ENCODE results near the gene MSI2.

The MSI2 gene

DNA sequence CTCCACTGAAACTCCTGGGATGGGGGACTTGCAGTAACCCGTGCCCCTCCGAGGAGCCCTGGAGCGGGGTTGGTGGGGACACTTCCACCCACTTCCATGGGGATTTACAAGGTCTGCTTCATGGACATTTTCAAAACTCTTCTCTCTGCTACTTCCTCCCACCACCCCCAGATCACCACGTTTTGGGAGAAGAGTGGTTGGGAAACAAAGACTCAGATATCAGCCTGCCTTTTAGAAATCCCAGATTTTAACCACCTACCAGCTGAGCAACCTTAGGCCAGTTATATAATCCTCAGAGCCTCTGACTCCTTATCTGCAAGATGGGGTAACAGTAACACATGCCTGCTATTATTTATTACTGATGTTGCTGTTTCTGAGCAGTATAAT is 304.0 kb downstream of the MSI2 start:
- TF ChIP-seq SUZ12 (IDR thresholded peaks at IDR 0.05) (no peak), FOXM1 (IDR thresholded peaks at IDR 0.05; ENCODE audit: borderline replicate concordance) (no peak), TARDBP (IDR thresholded peaks at IDR 0.05) (no peak), ZNF384 (IDR thresholded peaks at IDR 0.05) (no peak), FOXA1 (IDR thresholded peaks at IDR 0.05) (no peak), SP1 (IDR thresholded peaks at IDR 0.05) (no peak), ARNT (IDR thresholded peaks at IDR 0.05) (no peak)
- POLR2A ChIA-PET, result interaction anchor here (0.5 to 1.6 kb wide), 2 partner anchors 15 to 18 kb away, joined by 3 read pairs; no protein-coding TSS in a partner anchor
- DNase-seq (ENCODE audit: extremely low spot score), result no peak
- CTCF ChIA-PET, result no interaction called here

DNA sequence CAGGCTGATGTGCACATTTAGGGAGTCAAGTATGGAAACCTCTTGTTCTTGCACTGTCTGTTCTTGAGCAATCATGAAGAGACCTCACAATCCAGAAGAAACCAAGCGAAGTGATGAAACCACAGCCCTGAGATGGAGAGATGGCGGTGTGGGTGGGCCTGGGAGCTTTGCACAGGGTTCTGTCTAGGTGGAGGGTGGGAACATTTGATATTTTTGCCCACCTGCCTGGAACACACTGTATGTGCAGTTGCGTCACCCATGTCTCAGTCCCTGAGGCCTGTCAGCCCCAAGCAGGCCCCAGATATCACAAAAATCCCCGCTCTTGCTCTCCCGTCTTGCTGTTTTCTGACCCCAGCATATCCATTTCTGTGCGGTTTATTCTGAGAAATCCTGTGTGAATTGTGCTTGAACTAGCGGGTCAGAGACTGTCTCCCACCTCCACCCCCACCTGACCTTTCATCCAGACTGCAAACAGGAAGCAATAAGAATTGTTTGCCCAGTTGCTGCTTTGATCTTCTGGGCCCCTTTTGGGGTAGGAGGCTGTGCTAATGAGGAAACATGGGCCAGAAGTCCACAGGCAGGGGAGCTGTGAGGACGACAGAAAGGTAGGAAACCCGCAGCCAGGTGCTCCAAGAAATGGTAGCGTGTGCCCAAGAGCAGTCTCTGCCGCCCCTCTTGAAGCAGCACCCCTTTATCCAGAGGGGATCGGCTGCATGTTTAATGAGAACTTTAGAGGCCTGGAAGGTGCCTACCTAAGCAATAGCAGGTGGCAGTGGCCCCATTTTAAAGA is 304.9 kb downstream of the MSI2 start:
- no peak for TF ChIP-seq ELF4 (IDR thresholded peaks at IDR 0.05)
- no peak for TF ChIP-seq FOXM1 (IDR thresholded peaks at IDR 0.05; ENCODE audit: borderline replicate concordance)
- no peak for TF ChIP-seq L3MBTL2 (conservative IDR thresholded peaks at IDR 0.05)
- TF ChIP-seq CTBP1 (IDR thresholded peaks at IDR 0.05; ENCODE audit: borderline replicate concordance), result no peak
- no peak for TF ChIP-seq LEF1 (IDR thresholded peaks at IDR 0.05; ENCODE audit: borderline replicate concordance)
- TF ChIP-seq, protein P1, sequence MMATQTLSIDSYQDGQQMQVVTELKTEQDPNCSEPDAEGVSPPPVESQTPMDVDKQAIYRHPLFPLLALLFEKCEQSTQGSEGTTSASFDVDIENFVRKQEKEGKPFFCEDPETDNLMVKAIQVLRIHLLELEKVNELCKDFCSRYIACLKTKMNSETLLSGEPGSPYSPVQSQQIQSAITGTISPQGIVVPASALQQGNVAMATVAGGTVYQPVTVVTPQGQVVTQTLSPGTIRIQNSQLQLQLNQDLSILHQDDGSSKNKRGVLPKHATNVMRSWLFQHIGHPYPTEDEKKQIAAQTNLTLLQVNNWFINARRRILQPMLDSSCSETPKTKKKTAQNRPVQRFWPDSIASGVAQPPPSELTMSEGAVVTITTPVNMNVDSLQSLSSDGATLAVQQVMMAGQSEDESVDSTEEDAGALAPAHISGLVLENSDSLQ (IDR thresholded peaks at IDR 0.05), result no peak
- no peak for TF ChIP-seq FOXK2 (IDR thresholded peaks at IDR 0.05)
- no peak for TF ChIP-seq HDGF (IDR thresholded peaks at IDR 0.05; ENCODE audit: borderline replicate concordance)
- no peak for TF ChIP-seq ARNT (IDR thresholded peaks at IDR 0.05)
- TF ChIP-seq SUZ12 (IDR thresholded peaks at IDR 0.05), result no peak
- no peak for TF ChIP-seq ZNF384 (IDR thresholded peaks at IDR 0.05)
- TF ChIP-seq BHLHE40 (IDR thresholded peaks at IDR 0.05; ENCODE audit: borderline replicate concordance), result no peak
- TF ChIP-seq TARDBP (IDR thresholded peaks at IDR 0.05), result no peak
- TF ChIP-seq NFRKB (IDR thresholded peaks at IDR 0.05), result no peak
- no peak for TF ChIP-seq SP1 (IDR thresholded peaks at IDR 0.05)
- TF ChIP-seq FOXA1 (IDR thresholded peaks at IDR 0.05), result no peak
- no peak for DNase-seq (ENCODE audit: extremely low spot score)
- ChIA-PET CTCF (interaction anchor here (0.5 kb wide), 1 partner anchor 878 kb away, joined by 3 read pairs; no protein-coding TSS in a partner anchor), POLR2A (no interaction called here)

DNA sequence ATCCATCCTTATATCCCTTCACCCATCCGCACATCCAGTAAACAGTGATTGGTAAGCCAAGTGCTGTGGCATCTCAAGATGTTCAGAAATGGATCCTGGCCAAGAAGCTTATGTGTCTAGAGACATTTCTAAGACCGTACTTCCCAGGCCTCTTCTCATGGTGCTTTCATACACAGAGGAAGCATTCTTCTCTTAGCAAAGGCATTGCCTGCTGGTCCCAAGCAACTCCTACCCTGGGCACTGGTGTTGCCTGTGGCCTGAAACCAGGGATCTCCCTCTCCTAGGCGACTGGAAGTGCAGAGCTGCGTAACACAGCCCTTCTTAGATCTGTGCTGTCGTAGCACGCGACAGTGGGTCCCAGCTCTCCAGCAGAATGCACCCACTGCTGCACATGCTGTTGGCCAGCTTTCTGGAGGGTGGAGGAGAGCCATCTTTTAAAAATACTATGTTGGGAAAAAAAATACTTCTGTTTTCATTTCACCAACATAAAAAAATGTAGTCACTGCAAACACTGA is 305.9 kb downstream of the MSI2 start:
- no peak for DNase-seq (ENCODE audit: extremely low spot score)
- POLR2A ChIA-PET, result no interaction called here
- CTCF ChIA-PET, result interaction anchor here (0.8 kb wide), 1 partner anchor 109 kb away, joined by 3 read pairs; no protein-coding TSS in a partner anchor
- no peak for TF ChIP-seq NFRKB (IDR thresholded peaks at IDR 0.05)
- no peak for TF ChIP-seq ZNF384 (IDR thresholded peaks at IDR 0.05)
- TF ChIP-seq SUZ12 (IDR thresholded peaks at IDR 0.05), result no peak
- no peak for TF ChIP-seq CTBP1 (IDR thresholded peaks at IDR 0.05; ENCODE audit: borderline replicate concordance)
- no peak for TF ChIP-seq FOXK2 (IDR thresholded peaks at IDR 0.05)
- no peak for TF ChIP-seq FOXA1 (IDR thresholded peaks at IDR 0.05)
- no peak for TF ChIP-seq FOXM1 (IDR thresholded peaks at IDR 0.05; ENCODE audit: borderline replicate concordance)
- no peak for TF ChIP-seq ELF4 (IDR thresholded peaks at IDR 0.05)
- no peak for TF ChIP-seq HDGF (IDR thresholded peaks at IDR 0.05; ENCODE audit: borderline replicate concordance)
- no peak for TF ChIP-seq L3MBTL2 (conservative IDR thresholded peaks at IDR 0.05)
- TF ChIP-seq SP1 (IDR thresholded peaks at IDR 0.05), result no peak
- TF ChIP-seq, protein P1 (IDR thresholded peaks at IDR 0.05), result no peak
- TF ChIP-seq TARDBP (IDR thresholded peaks at IDR 0.05), result no peak
- no peak for TF ChIP-seq LEF1 (IDR thresholded peaks at IDR 0.05; ENCODE audit: borderline replicate concordance)
- no peak for TF ChIP-seq ARNT (IDR thresholded peaks at IDR 0.05)
- no peak for TF ChIP-seq BHLHE40 (IDR thresholded peaks at IDR 0.05; ENCODE audit: borderline replicate concordance)

DNA sequence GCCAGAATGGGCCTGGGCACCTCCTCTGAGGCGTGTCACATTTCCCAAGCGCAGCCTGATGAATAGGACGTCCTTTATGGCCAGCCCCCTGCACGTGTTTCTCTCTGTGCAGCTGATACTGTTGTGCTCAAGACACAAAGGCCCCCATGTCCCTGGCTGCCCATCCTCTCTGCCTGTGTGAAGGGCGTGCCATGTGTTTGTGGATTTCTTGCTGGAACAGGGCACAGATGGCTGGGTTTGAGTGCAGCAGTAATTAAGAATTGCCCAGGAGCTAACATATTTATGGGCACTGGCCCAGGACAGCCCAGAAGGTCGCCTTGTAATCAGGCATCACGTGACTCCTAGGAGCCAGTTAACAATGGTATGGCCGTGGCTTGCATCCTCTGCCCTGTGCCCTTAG is 307.6 kb downstream of the MSI2 start:
- CTCF ChIA-PET, result no interaction called here
- POLR2A ChIA-PET, result interaction anchor here (1.0 kb wide), 1 partner anchor 17 kb away, joined by 3 read pairs; no protein-coding TSS in a partner anchor
- no peak for DNase-seq (ENCODE audit: extremely low spot score)
- TF ChIP-seq CTBP1 (IDR thresholded peaks at IDR 0.05; ENCODE audit: borderline replicate concordance) (no peak), FOXA1 (IDR thresholded peaks at IDR 0.05) (no peak)

DNA sequence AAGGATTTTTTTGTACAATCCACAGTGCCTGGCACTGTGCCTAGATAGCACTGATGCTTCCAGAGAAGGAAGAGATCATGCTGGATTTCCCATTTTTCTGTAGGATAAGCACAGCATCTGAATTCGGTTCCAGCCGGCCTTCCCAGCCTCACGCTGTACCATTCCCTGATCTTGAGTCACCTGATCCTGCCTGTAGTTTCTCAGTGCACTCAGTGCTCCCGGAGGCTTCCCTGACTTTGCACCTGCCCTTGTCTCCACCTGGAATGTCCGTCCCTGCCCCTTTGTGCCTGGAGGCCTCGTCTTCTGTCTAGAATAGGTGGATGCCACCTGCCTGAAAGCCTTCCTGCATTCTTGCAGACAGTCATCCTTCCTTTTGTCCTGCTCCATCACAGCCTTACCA is 308.9 kb downstream of the MSI2 start:
- DNase-seq (ENCODE audit: extremely low spot score), result no peak
- POLR2A ChIA-PET, result no interaction called here
- no peak for TF ChIP-seq FOXK2 (IDR thresholded peaks at IDR 0.05)
- TF ChIP-seq, protein P1 (IDR thresholded peaks at IDR 0.05), result no peak
- TF ChIP-seq L3MBTL2 (conservative IDR thresholded peaks at IDR 0.05), result no peak
- CTCF ChIA-PET, result no interaction called here

DNA sequence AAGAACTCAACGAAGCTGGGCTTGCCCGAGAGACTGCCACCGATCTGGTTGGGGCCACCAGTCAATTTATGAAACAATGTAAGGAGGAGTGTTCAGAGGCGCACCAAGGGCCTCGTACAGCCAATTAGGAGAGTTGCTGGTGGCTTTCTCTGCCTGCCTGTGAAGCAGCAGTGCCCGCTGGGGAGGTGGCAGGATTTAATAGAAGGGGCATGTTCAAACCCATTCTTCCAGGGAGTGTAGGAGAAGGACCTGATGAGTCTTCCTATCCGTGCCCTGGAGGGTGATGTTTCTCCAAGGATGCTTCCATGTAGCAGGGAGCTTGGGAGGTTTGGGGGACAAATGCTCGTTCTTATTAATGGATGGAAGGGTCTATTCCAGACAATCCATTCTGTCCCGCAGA is 310.4 kb downstream of the MSI2 start:
- no peak for DNase-seq (ENCODE audit: extremely low spot score)
- CTCF ChIA-PET, result interaction anchor here (0.6 to 0.9 kb wide), 2 partner anchors 30 to 105 kb away, joined by 3 to 6 read pairs; no protein-coding TSS in a partner anchor
- no peak for TF ChIP-seq NFRKB (IDR thresholded peaks at IDR 0.05)
- TF ChIP-seq BHLHE40 (IDR thresholded peaks at IDR 0.05; ENCODE audit: borderline replicate concordance), result no peak
- no peak for TF ChIP-seq ELF4 (IDR thresholded peaks at IDR 0.05)
- no peak for TF ChIP-seq FOXK2 (IDR thresholded peaks at IDR 0.05)
- TF ChIP-seq SUZ12 (IDR thresholded peaks at IDR 0.05), result no peak
- no peak for TF ChIP-seq ARNT (IDR thresholded peaks at IDR 0.05)
- TF ChIP-seq ZNF384 (IDR thresholded peaks at IDR 0.05), result no peak
- no peak for TF ChIP-seq L3MBTL2 (conservative IDR thresholded peaks at IDR 0.05)
- TF ChIP-seq CTBP1 (IDR thresholded peaks at IDR 0.05; ENCODE audit: borderline replicate concordance), result no peak
- no peak for TF ChIP-seq FOXM1 (IDR thresholded peaks at IDR 0.05; ENCODE audit: borderline replicate concordance)
- TF ChIP-seq LEF1 (IDR thresholded peaks at IDR 0.05; ENCODE audit: borderline replicate concordance), result no peak
- TF ChIP-seq HDGF (IDR thresholded peaks at IDR 0.05; ENCODE audit: borderline replicate concordance), result no peak
- TF ChIP-seq TARDBP (IDR thresholded peaks at IDR 0.05), result no peak
- TF ChIP-seq, protein P1 (IDR thresholded peaks at IDR 0.05), result no peak
- TF ChIP-seq FOXA1 (IDR thresholded peaks at IDR 0.05), result no peak
- no peak for TF ChIP-seq SP1 (IDR thresholded peaks at IDR 0.05)
- POLR2A ChIA-PET, result no interaction called here

Data from HEK293T (cell line).